NT2/D1 (cell line): ENCODE measurements around the gene OSMR.

Source experiments
- SUZ12 ChIP-seq: IDR thresholded peaks from 2 replicates; pipeline ENCODE4 v1.6.1; 2011; ENCODE audit not compliant: insufficient read length, insufficient read depth; ENCODE audit errors: extremely low read depth
- YY1 ChIP-seq: IDR thresholded peaks from 2 replicates; pipeline ENCODE4 v1.6.1; 2011; ENCODE audit not compliant: insufficient read length, insufficient read depth
- ZNF274 ChIP-seq: IDR thresholded peaks from 2 replicates; pipeline ENCODE4 v1.6.1; 2011; ENCODE audit warnings: mild to moderate bottlenecking, low read depth, low read length

DNA sequence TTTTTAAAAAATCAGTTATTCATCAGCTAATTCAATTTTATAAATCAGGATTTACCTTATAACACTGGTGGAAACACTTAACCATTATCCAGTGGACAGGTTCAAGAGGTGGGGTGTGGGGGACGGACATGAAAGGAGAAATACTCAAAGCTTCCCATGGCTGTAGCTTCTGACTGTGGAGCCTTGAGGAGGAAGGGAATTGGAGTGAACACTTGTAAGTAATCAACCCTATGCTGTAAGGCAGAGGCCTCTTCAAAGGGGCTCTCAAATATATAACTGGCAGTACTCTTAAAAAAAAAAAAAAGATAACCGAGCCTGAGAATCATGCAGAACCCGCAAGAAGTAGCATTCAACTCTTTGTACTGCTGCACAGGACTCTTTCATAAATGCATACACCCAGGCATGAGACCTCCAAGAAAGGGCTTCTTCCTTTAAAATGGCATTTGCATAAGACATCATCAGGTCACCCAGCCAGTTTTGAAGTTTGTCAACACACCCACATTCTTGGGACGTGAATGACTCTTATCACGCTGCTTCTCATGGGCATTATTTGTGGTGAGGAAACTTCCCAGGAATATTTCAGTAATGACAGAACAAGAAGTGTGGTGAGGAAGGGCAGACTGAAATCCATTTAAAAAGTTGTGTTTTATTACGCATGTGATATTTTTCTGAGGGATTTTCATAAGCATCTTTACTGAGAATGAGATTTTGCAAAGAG is 8.1 kb downstream of the OSMR start:
- no peak for TF ChIP-seq YY1
- no peak for TF ChIP-seq ZNF274
- no peak for TF ChIP-seq SUZ12
